Mucosa of stomach (tissue), 1 donor: ENCODE data around the gene CRTC1.
"Not testable (repeated sequence)": the region's sequence is repeated elsewhere in the genome, so short reads cannot be mapped to it uniquely, and the experiment has no call there.

Experiments
- H3K27me3 ChIP-seq: one replicate; pipeline ENCODE4 v1.7.0; 2013; ENCODE audit warnings: mild to moderate bottlenecking, low read length; ENCODE audit not compliant: control insufficient read depth, insufficient read depth
- H3K36me3 ChIP-seq: one replicate; pipeline ENCODE4 v1.7.0; 2013; ENCODE audit warnings: low read length; ENCODE audit not compliant: control insufficient read depth, insufficient read depth
- H3K4me1 ChIP-seq: one replicate; pipeline ENCODE4 v1.7.0; 2013; ENCODE audit warnings: mild to moderate bottlenecking, low read length; ENCODE audit not compliant: control insufficient read depth, insufficient read depth
- H3K4me3 ChIP-seq: one replicate; pipeline ENCODE4 v1.7.0; 2013; ENCODE audit warnings: low read length
- H3K9ac ChIP-seq: one replicate; pipeline ENCODE4 v1.7.0; 2013; ENCODE audit warnings: mild to moderate bottlenecking, low read length, moderate library complexity
- H3K9me3 ChIP-seq: one replicate; pipeline ENCODE4 v1.7.0; 2013; ENCODE audit warnings: mild to moderate bottlenecking, low read length, moderate library complexity; ENCODE audit not compliant: control insufficient read depth
- donor health status: Pancreatic carcinoma.

CRTC1 gene

DNA sequence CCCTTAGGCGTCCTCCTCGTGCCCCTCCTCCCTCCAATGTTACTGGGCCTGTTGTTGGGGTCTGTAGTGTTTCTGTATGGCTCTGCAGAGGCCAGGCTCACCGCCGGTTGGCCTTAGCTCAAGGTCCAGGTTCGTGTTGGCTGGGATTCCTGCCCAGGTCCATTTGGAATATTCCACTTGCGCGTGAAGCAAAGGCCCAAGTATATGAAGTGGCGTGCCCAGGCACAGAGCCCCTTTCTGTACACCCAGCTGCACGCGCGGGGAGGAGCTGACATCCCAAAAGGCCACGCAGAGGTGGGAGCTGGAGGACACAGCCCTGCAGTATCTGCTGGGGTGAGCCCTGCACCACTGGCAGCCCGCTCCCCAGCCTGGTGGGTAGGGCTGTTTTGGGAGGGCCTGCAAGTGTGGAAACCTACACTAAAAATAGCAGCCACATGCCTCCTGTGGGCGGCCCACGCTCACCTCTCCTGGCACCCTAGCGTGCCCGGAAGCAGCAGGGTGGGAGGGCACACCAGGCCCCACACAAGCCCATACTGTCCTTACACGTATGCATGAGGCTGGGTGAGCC is 30.2 kb downstream of the CRTC1 start:
- H3K4me3 ChIP-seq: no peak overlapping the region
- H3K4me1 ChIP-seq: no peaks in the 10 kb centered on the region
- no peaks in the 10 kb centered on the region for H3K36me3 ChIP-seq
- no peaks in the 10 kb centered on the region for H3K27me3 ChIP-seq
- no peaks in the 10 kb centered on the region for H3K9me3 ChIP-seq
- no peak overlapping the region for H3K9ac ChIP-seq

DNA sequence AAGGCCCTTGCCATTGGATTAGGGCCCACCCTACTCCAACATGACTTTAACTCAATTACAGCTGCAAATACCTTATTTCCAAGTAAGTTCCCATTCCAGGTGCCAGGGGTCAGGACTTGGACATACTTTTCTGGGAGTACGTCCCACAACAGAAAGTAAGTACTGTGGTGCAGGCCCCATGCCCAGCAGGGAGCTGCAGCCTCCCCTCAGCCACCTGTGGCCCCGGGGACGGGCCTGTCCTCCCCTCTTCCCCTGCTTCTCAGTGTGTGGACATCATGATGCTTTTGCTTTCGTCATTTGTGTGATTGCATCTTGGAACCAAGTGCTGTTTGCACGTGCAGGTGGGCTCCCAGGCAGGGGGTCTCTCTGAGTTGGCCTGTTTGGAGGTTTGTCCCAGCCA is 31.9 kb downstream of the CRTC1 start:
- no peak overlapping the region for H3K4me3 ChIP-seq
- H3K4me1 ChIP-seq: no peaks in the 10 kb centered on the region
- no peaks in the 10 kb centered on the region for H3K9me3 ChIP-seq
- H3K27me3 ChIP-seq: no peaks in the 10 kb centered on the region
- no peaks in the 10 kb centered on the region for H3K36me3 ChIP-seq
- H3K9ac ChIP-seq: no peak overlapping the region

DNA sequence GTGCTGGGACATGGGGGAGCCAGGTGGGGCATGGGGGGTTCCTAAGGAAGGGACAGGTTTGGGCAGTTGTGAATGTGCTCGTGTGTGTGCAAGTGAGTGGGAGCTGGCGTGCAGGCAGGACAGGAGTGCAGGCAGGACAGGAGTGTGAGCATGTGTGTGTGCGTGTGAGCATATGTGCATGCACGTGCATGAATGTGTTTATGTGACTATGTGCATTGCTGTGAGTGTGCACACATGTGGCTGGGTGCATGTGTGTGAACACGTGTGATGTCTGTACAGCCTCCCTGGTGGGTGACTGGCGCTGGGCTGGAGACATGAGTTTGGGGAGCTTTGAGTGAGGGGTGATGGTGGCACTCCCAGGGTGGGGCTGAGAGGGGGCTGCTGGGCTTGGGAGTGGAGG is 33.4 kb downstream of the CRTC1 start:
- no peak overlapping the region for H3K9ac ChIP-seq
- no peak overlapping the region for H3K4me3 ChIP-seq
- H3K4me1 ChIP-seq: no peaks in the 10 kb centered on the region
- H3K36me3 ChIP-seq: no peaks in the 10 kb centered on the region
- H3K9me3 ChIP-seq: no peaks in the 10 kb centered on the region
- no peaks in the 10 kb centered on the region for H3K27me3 ChIP-seq

DNA sequence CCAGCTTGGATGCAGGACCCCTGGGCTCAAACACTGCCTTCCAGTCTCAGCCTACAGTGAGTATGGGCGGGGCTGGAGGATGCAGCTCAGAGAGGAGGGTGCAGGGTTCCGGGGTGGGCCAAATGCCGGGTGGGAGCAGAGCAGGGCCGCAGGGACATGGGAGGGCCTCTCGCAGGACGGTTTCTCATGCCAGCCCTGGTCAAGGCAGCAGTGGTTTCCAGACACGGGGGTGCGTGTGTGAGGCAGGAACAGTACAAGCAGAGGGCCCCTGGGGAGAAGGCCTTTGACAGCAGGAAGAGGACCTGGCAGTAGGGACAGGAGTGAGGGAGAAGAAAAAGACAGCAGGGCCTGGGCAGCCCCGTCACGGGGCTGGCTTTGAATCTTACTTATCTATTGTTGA is 34.1 kb downstream of the CRTC1 start:
- H3K9me3 ChIP-seq: no peaks in the 10 kb centered on the region
- no peaks in the 10 kb centered on the region for H3K36me3 ChIP-seq
- no peak overlapping the region for H3K4me3 ChIP-seq
- no peak overlapping the region for H3K9ac ChIP-seq
- no peaks in the 10 kb centered on the region for H3K4me1 ChIP-seq
- H3K27me3 ChIP-seq: no peaks in the 10 kb centered on the region

DNA sequence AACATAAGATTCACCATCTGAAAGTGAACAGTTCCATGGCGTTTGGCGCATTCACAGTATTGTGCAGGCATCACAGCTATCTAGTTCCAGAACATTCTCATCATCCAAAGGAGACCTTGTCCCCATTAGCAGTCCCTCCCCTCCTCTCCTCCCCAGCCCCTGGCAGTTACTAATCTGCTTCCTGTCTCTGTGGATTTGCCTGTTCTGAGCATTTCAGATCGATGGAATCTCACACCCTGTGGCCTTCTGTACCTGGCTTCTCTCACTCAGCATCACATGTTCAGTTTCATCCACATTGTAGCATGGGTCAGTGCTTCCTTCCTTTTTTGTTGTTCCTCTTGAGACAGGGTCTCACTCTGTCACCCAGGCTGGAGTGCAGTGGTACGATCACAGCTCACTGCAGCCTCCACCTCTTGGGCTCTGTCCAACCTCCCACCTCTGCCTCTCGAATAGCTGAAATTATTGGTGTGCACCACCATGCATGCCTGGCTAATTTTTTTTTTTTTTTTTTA is 34.6 kb downstream of the CRTC1 start:
- H3K9me3 ChIP-seq: no peaks in the 10 kb centered on the region
- no peak overlapping the region for H3K4me3 ChIP-seq
- H3K36me3 ChIP-seq: no peaks in the 10 kb centered on the region
- no peaks in the 10 kb centered on the region for H3K4me1 ChIP-seq
- no peak overlapping the region for H3K9ac ChIP-seq
- no peaks in the 10 kb centered on the region for H3K27me3 ChIP-seq

DNA sequence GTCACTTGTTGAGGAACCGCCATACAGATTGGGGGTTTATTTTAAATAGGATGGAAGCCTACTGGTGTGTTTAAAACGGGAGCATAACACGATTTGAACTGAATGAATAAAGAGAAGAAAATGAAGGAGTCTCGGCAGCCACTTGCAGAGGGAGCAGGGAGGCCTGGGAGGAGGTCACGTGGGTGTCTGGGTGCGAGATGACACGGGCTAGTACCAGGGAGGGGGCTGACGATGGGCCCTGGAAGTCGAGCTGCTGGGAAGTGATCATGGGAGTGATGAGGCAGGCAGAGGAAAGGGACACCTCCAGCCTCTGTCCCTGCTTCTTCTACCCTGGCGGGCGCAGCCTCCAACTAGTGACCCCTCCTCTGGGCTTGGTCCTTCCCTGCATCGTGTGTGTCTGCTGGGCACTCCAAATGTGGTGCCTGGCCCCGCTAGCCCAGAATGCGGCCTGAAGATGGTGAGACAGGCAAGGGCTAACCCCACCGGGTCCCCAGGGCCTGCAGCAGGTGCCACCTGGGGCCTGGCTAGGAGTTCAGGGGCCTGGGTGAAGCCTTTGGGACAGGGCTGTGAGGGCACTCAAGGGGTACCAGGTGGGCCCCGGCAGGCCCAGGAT is 35.5 kb downstream of the CRTC1 start:
- no peak overlapping the region for H3K4me3 ChIP-seq

DNA sequence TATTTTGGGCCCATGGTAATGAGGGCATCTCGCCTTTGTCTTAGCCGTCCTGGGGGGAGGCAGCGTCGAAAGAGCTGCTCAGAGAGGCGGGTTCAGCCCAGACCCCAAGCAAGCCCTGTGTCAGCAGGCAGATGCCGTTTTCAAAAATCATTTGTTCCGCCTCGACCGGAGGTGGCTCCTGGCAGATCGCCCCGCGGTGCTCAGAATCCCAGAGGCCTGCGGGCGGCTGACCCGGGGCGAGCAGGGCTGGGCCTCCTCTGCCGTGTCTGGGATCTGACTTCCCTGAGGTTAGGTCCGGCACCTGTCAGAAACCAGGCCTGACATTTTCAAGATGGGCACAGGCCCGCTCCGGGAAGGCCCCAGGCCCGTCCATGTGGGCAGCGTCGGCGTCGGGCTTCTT is 36.1 kb downstream of the CRTC1 start:
- Histone ChIP-seq H3K27me3 (no peaks in the 10 kb centered on the region), H3K4me1 (no peaks in the 10 kb centered on the region), H3K9ac (no peak overlapping the region), H3K4me3 (no peak overlapping the region), H3K9me3 (no peaks in the 10 kb centered on the region), H3K36me3 (no peaks in the 10 kb centered on the region)

More for the DNA sequence above, 35.5 kb downstream of the CRTC1 start:
- no peaks in the 10 kb centered on the region for H3K27me3 ChIP-seq
- H3K36me3 ChIP-seq: no peaks in the 10 kb centered on the region
- no peaks in the 10 kb centered on the region for H3K4me1 ChIP-seq
- no peak overlapping the region for H3K9ac ChIP-seq
- no peaks in the 10 kb centered on the region for H3K9me3 ChIP-seq

DNA sequence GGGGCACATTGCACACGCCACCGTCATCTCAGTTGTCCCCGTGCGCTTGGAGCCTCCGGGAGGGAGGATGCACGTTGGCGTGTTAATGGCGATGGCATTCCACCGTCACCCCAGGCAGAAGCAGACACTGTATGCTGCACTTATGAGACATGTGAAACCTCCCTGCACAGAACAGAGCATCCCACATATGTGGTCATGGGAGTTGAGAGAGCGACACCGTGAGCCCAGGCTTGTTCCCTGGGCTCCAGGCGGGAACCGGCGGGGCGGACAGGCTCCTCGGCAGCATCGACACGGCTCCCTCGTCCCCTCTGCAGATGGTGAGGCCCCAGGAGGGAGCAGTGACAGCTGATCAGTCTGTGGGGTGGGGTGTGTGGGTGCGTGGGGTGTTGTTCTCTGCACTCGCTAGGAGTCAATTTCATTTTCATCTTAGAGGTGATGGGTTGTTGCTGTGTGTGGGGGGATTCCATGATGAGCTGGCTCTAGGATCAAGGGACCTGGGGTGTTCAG is 40.4 kb downstream of the CRTC1 start:
- Histone ChIP-seq H3K36me3 (no peaks in the 10 kb centered on the region), H3K4me1 (no peaks in the 10 kb centered on the region), H3K27me3 (no peaks in the 10 kb centered on the region), H3K9ac (no peak overlapping the region), H3K4me3 (no peak overlapping the region), H3K9me3 (no peaks in the 10 kb centered on the region)

DNA sequence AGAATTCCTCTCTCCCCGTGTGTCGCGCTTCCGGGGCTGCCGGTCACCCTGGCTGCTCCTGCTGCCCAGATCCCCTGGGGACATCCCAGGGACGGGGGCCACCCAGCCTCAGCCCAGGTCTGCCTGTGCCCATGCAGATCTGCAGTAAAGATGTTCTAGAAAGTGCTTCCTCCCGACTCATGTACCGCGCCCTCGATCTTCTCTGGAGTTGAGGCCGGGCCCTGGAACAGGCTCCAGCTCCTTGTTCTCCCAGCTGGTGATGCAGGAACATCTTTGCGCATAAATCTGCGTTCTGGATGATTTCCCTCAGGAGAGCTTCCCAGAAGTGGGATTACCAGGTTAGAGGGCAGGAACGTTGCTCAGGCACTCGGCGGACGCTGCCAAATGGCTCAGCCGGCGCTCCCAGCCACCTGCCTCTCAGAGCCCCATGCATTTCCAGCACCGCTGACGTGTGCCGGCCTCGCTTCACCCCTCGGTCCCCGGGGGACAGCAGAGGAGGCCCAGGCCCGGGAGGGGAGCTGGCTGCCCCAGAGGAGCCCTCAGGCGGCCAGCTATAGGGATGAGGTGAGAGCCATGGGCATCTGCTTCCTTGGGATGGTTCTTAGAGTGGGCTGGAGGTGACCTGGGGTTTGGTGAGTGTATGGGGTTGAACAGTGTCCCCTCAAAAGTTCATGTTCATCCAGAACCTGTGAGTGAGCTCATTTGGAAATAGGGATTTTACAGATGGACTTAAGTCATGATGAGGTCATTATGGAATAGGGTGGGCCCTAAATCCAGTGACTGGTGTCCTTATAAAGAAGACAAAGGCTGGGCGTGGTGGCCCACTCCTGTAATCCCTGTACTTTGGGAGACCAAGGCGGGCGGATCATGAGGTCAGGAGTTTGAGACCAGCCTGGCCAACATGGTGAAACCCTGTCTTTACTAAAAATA is 42.6 kb downstream of the CRTC1 start:
- H3K27me3 ChIP-seq: no peaks in the 10 kb centered on the region
- no peaks in the 10 kb centered on the region for H3K9me3 ChIP-seq
- H3K36me3 ChIP-seq: no peaks in the 10 kb centered on the region
- no peak overlapping the region for H3K9ac ChIP-seq
- H3K4me1 ChIP-seq: peaks cover 3% of the 10 kb centered on the region
- H3K4me3 ChIP-seq: no peak overlapping the region

DNA sequence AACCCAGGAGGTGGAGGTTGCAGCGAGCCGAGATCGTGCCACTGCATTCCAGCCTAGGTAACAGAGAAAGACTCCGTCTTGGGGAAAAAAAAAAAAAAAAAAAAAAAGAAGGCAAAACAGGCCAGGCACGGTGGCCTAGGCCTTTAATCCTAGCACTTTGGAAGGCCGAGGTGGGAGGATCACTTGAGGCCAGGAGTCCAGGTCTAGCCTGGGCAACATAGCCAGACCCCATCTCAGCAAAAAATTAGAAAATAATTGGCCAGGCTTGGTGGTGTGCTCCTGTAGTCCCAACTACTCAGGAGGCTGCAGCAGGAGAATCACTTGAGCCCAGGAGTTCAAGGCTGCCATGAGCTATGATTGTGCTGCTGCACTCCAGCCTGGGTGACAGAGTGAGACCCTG is 43.4 kb downstream of the CRTC1 start:
- Histone ChIP-seq H3K4me1 (peaks cover 10% of the 10 kb centered on the region), H3K4me3 (no peak overlapping the region), H3K9me3 (no peaks in the 10 kb centered on the region), H3K27me3 (no peaks in the 10 kb centered on the region), H3K36me3 (no peaks in the 10 kb centered on the region), H3K9ac (no peak overlapping the region)

DNA sequence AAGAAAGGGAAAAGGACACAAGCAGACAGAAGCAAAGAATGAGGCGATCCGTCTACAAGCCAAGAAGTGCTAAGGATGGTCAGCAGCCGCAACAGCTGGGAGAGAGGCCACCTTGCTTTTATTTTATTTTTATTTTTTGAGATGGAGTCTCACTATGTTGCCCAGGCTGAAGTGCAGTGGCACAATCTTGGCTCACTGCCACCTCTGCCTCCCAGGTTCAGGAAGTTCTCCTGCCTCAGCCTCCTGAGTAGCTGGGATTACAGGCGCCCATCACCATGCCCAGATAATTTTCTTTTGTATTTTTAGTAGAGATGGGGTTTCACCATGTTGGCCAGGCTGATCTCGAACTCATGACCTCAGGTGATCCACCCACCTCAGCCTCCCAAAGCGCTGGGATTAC is 44.1 kb downstream of the CRTC1 start:
- peaks cover 14% of the 10 kb centered on the region for H3K4me1 ChIP-seq
- not testable (repeated sequence) for H3K27me3 ChIP-seq, H3K9me3 ChIP-seq, H3K9ac ChIP-seq, H3K36me3 ChIP-seq, H3K4me3 ChIP-seq

DNA sequence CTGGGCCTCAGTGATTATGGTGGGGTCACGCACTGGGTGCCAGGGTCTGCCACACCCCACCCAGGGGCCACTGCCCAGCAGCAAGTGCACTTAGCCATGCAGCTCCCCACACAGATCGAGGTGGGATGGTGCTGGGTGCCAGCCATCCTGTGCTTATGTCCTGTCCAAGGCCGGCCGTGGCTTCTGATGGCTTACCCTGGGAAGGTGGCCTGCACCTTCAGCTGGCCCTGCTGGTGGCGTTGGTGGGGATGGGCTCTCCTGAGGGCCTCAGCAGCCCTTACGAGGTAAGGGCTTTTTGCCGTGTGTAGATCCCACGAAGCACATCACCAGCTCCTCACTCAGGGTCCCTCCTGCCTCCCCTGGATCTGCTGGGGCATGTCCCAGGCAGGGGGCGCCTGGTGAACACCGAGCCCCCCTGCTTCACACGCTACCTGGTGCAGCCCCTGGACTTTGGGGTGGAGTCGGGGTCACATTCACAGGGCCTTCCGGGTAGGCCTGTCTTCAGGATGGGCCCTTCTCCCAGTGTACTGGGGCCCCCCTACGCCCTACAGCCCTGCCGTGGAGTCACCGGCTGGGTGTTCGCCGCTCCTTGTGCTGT is 46.6 kb downstream of the CRTC1 start:
- Histone ChIP-seq H3K9ac (no peak overlapping the region), H3K4me1 (peaks cover 22% of the 10 kb centered on the region), H3K36me3 (no peaks in the 10 kb centered on the region), H3K4me3 (no peak overlapping the region), H3K27me3 (no peaks in the 10 kb centered on the region), H3K9me3 (no peaks in the 10 kb centered on the region)
